Right lobe of liver (tissue), 6 donors: ENCODE data around the gene UTF1. TPM values are rescaled to one million over a fixed set of nuclear protein-coding genes. Genes with fewer than 3 reads are reported as not detected.

Source experiments
- ATAC-seq, 4 donors: fragments of 200-7000 bp; cut with Tn5 transposase; one replicate each; pipeline ENCODE4 v1.9.1; 2020; ENCODE audit warnings: mild to moderate bottlenecking in 4 of 4, moderate library complexity in 4 of 4
- DNase-seq, 3 donors: peaks; one replicate each; pipeline ENCODE4 v3.0.0-alpha.2; 2020
- H3K27ac ChIP-seq, 3 donors: fragments of 200-600 bp; one replicate each; pipeline ENCODE4 v1.8.0; 2022
- H3K27me3 ChIP-seq, 2 donors: fragments of 200-600 bp; one replicate each; pipeline ENCODE4 v1.8.0; 2022
- H3K36me3 ChIP-seq, 4 donors: fragments of 200-600 bp; sonication (generic) in 1 of 4; one replicate each; pipeline versions ENCODE4 v1.5.1 to v1.8.0; 2017 to 2022; ENCODE audit warnings: control low read depth in 1 of 4
- H3K4me1 ChIP-seq, 4 donors: fragments of 200-600 bp; sonication (generic) in 1 of 4; one replicate each; pipeline versions ENCODE4 v1.5.1 to v1.8.0; 2017 to 2022; ENCODE audit warnings: control low read depth in 1 of 4
- H3K4me3 ChIP-seq, 3 donors: fragments of 200-600 bp; one replicate each; pipeline ENCODE4 v1.8.0; 2022
- H3K9me3 ChIP-seq, 4 donors: fragments of 200-600 bp; sonication (generic) in 1 of 4; one replicate each; pipeline versions ENCODE4 v1.5.1 to v1.8.0; 2017 to 2022; ENCODE audit warnings: control low read depth in 1 of 4
- POLR2A ChIP-seq: fragments of 450-650 bp; IDR thresholded peaks from one replicate; pipeline ENCODE4 v1.6.1; 2017; ENCODE audit warnings: antibody characterized with exemption, mild to moderate bottlenecking
- WGBS: methylation state at CpG from one replicate; pipeline ENCODE4 v1.1.6; 2018; ENCODE audit warnings: low coverage, low lambda C conversion rate; ENCODE audit not compliant: insufficient coverage; ENCODE audit errors: missing lambda C conversion rate; 5-methylcytosine and 5-hydroxymethylcytosine counted together
- intact Hi-C, 2 donors: fragments of 100-400 bp; cut with DNase I; formaldehyde crosslinking; loops; one replicate each; pipeline versions ENCODE4 v1.11.2 to v1.14.1; 2022
- total RNA-seq, 6 experiments: library from RNA; depleted of rRNA in 2 of 6; stranded (reverse); fragments of >200 nt in 2 of 6; fragmentation: NEBNext Ultra II Directional in 3 of 6; extraction: Animal tissue kit (Norgen Biotek cat#: 25700) in 3 of 6; gene quantifications; one replicate each; pipeline versions ENCODE4 v1.1.0 to v1.2.4, GENCODE V29; 2016 to 2023
- TF ChIP-seq, protein P1 (sequence below), 4 donors: fragments of 200-600 bp in 3 of 4; fragments of 450-650 bp in 1 of 4; IDR thresholded peaks; one replicate each; pipeline versions ENCODE4 v1.5.1 to v1.8.0; 2016 to 2022; ENCODE audit warnings: antibody characterized with exemption in 4 of 4, mild to moderate bottlenecking in 2 of 4
- donor health status: DM: no; HTN: yes; CAD: no.
- donor health status: DM: no; HTN: no; CAD: no.
- donor health status: DM: no; HTN: no; CAD: no.
- donor health status: DM: no; HTN: yes; CAD: no.
- donor health status: DM: no; HTN: yes; CAD: no.

UTF1 gene
- total RNA-seq, 6 experiments from 2014 or later = not detected

DNA sequence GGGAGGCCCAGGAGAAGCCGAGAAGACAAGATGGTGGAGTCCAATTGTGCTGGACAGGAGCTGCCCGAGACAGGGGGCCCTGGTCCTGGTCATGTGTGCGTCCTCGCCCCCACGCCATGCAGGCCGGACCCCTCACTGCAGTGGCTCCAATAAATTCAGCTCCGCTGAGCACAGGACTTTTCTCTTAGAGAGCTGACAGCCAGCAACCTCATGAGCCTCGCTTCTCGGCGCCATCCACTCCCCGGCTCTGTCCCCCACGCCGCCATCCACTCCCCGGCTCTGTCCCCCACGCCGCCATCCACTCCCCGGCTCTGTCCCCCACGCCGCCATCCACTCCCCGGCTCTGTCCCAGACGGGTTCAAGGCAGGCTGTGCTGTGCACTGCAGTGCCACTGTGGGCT, 2.8 kb upstream of the UTF1 start:
- H3K27me3 ChIP-seq = peaks cover 0 to 9% of the 10 kb centered on the region in 2 donors
- no peak for DNase-seq
- no peak overlapping the region for H3K4me3 ChIP-seq
- H3K36me3 ChIP-seq = no peaks in the 10 kb centered on the region
- peak in 1 of 4 donors; percentile 10 for ATAC-seq
- intact Hi-C loops = no loop called here
- no peak for TF ChIP-seq POLR2A
- TF ChIP-seq, protein P1, sequence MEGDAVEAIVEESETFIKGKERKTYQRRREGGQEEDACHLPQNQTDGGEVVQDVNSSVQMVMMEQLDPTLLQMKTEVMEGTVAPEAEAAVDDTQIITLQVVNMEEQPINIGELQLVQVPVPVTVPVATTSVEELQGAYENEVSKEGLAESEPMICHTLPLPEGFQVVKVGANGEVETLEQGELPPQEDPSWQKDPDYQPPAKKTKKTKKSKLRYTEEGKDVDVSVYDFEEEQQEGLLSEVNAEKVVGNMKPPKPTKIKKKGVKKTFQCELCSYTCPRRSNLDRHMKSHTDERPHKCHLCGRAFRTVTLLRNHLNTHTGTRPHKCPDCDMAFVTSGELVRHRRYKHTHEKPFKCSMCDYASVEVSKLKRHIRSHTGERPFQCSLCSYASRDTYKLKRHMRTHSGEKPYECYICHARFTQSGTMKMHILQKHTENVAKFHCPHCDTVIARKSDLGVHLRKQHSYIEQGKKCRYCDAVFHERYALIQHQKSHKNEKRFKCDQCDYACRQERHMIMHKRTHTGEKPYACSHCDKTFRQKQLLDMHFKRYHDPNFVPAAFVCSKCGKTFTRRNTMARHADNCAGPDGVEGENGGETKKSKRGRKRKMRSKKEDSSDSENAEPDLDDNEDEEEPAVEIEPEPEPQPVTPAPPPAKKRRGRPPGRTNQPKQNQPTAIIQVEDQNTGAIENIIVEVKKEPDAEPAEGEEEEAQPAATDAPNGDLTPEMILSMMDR (IDR thresholded peaks at IDR 0.05) = no peak
- no peaks in the 10 kb centered on the region for H3K4me1 ChIP-seq
- H3K9me3 ChIP-seq = no peaks in the 10 kb centered on the region
- WGBS = 70% methylated on average over 9 of the region's 21 CpGs
- H3K27ac ChIP-seq = no peak overlapping the region

DNA sequence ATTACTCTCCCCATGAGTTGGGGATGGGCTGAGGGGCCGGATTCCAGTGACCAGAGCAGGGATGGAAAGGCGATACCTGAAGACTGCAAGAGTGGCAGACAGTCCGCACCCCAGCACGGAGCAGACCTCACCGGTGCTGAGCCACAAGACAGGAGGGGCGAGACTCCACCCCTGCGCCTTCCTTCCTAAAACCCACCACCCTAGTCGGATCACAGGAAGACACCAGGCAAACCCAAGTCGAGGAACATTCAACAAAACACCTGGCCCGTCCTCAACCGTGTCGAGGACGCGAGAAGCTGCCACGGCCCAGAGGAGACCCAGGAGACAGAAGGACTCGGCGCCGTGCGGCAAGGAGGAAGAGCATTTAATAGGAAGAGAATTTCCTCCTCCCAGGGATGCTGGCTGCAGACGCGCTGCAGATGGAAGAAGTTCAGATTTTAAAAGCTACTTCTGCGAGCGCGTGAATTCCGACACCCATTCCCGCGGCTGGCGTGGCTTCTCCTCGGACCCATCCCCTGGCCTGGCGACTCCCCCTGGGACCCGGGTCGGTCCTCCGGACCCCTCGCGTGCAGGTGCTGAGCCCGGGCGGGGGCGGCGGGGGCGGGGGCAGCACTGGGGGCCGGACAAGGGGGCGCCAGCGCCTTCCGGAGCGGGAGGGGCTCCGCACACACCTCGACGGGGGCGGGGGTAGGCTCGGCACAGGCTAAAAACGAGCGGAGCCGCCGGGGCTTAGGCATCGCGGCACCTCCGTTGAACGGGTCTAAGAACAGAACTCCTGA, 563 bp upstream of the UTF1 start:
- Histone ChIP-seq H3K27ac (no peak overlapping the region), H3K4me3 (no peak overlapping the region), H3K9me3 (no peaks in the 10 kb centered on the region), H3K27me3 (peaks cover 0 to 9% of the 10 kb centered on the region in 2 donors), H3K4me1 (no peaks in the 10 kb centered on the region), H3K36me3 (no peaks in the 10 kb centered on the region)
- WGBS = 13% methylated on average over 8 of the region's 58 CpGs
- intact Hi-C loops = no loop called here
- no peak for DNase-seq
- ATAC-seq = no peak
- TF ChIP-seq, protein P1 (IDR thresholded peaks at IDR 0.05) = no peak
- TF ChIP-seq POLR2A = no peak

DNA sequence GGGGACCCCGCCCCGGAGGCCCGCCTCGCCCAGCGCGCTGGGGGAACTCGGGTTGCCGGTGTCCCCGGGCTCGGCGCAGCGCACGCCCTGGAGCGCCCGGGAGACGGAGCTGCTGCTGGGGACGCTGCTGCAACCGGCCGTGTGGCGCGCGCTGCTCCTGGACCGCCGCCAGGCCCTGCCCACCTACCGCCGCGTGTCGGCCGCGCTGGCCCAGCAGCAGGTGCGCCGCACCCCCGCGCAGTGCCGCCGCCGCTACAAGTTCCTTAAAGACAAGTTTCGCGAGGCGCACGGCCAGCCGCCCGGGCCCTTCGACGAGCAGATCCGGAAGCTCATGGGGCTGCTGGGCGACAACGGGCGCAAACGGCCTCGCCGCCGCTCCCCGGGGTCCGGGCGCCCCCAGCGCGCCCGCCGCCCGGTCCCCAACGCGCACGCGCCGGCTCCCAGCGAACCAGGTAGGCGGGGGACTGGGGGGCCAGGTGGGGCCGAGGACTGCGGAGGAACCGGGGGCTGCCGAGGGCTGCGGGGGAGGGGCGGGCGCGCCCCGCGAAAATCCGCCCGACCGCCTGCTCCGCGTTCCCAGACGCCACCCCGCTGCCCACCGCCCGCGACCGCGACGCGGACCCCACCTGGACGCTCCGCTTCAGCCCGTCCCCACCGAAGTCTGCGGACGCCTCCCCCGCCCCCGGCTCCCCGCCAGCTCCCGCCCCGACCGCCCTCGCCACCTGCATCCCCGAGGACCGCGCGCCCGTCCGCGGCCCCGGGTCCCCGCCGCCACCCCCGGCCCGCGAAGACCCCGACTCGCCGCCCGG, 574 bp downstream of the UTF1 start:
- ATAC-seq (no peak), DNase-seq (no peak)
- no peak overlapping the region for H3K4me3 ChIP-seq
- H3K27ac ChIP-seq = no peak overlapping the region
- H3K27me3 ChIP-seq = peaks cover 0 to 9% of the 10 kb centered on the region in 2 donors
- no peaks in the 10 kb centered on the region for H3K4me1 ChIP-seq
- 10% methylated on average over 6 of the region's 122 CpGs for WGBS
- intact Hi-C loops = no loop called here
- no peaks in the 10 kb centered on the region for H3K9me3 ChIP-seq
- no peak for TF ChIP-seq POLR2A
- TF ChIP-seq, protein P1 (IDR thresholded peaks at IDR 0.05) = no peak
- no peaks in the 10 kb centered on the region for H3K36me3 ChIP-seq

DNA sequence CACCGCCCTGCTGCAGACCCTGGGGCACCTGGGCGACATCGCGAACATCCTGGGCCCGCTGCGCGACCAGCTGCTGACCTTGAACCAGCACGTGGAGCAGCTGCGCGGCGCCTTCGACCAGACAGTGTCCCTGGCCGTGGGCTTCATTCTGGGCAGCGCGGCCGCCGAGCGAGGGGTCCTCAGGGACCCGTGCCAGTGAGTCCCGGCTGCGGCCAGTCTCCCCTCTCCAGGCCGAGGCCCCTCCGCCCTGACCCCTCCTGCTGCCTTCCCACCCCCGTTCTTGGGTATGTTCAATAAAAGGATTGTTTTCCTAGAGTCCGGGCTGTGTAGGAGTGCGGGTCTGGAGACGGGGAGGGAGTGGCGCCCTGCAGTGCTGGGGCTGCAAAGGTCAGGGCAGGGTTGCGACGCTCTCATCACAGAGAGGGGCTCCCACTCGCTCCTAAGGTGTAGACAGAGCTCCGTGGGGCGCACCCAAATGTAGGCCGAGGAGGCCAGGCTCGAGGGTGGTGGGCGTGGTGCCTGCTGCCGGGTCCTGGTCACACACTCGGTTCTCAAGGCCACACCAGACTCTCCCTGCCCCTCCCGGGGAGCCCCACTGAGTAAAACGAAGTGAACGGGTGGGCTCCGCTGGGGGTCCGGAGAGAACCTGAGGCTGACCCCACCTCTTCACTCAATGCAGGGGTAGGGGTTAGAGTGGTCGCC, 1.4 kb downstream of the UTF1 start:
- H3K4me1 ChIP-seq = peaks cover 0 to 3% (median 0%) of the 10 kb centered on the region in 4 donors
- no peak for DNase-seq
- TF ChIP-seq, protein P1 (IDR thresholded peaks at IDR 0.05) = no peak
- no peak for TF ChIP-seq POLR2A
- no peak overlapping the region for H3K4me3 ChIP-seq
- intact Hi-C loops = no loop called here
- H3K36me3 ChIP-seq = no peaks in the 10 kb centered on the region
- WGBS = 5% methylated on average over 4 of the region's 44 CpGs
- H3K27ac ChIP-seq = no peak overlapping the region
- H3K9me3 ChIP-seq = no peaks in the 10 kb centered on the region
- peaks cover 0 to 13% of the 10 kb centered on the region in 2 donors for H3K27me3 ChIP-seq
- no peak for ATAC-seq
